H9 (cell line): ENCODE results near the gene CLPTM1L. TPM values are rescaled to one million over a fixed set of nuclear protein-coding genes. Genes with fewer than 3 reads are reported as not detected.

Experiments used
- DNase-seq: peaks from one replicate; pipeline ENCODE4 v3.0.0-alpha.2; 2017
- H2AFZ ChIP-seq: one replicate; pipeline ENCODE4 v1.6.1; 2013; ENCODE audit warnings: mild to moderate bottlenecking, low read length, control low read depth, moderate library complexity
- H2AK5ac ChIP-seq: 2 replicates; pipeline ENCODE4 v1.6.1; 2013; ENCODE audit warnings: low read length, control low read depth, mixed read lengths; ENCODE audit not compliant: insufficient read length
- H2BK120ac ChIP-seq: one replicate; pipeline ENCODE4 v1.6.1; 2013; ENCODE audit warnings: low read depth, mild to moderate bottlenecking, low read length, control low read depth, inconsistent platforms; ENCODE audit not compliant: poor library complexity, severe bottlenecking
- H2BK12ac ChIP-seq: 2 replicates; pipeline ENCODE4 v1.6.1; 2013; ENCODE audit warnings: low read length, control low read depth, mixed read lengths, low read depth; ENCODE audit not compliant: insufficient read length
- H2BK15ac ChIP-seq: 2 replicates; pipeline ENCODE4 v1.6.1; 2013; ENCODE audit warnings: low read depth, low read length, control low read depth
- H2BK20ac ChIP-seq: one replicate; pipeline ENCODE4 v1.6.1; 2013; ENCODE audit warnings: low read depth, mild to moderate bottlenecking, low read length, control low read depth, inconsistent platforms; ENCODE audit not compliant: poor library complexity, severe bottlenecking
- H2BK5ac ChIP-seq: 2 replicates; pipeline ENCODE4 v1.6.1; 2013; ENCODE audit warnings: low read length, control low read depth, mixed read lengths; ENCODE audit not compliant: insufficient read length
- H3K14ac ChIP-seq: 2 replicates; pipeline ENCODE4 v1.6.1; 2013; ENCODE audit warnings: low read length, control low read depth; ENCODE audit not compliant: insufficient read depth
- H3K18ac ChIP-seq: 2 replicates; pipeline ENCODE4 v1.6.1; 2013; ENCODE audit warnings: low read depth, mild to moderate bottlenecking, mixed read lengths, low read length, control low read depth; ENCODE audit not compliant: insufficient read length
- H3K23ac ChIP-seq: 2 replicates; pipeline ENCODE4 v1.6.1; 2013; ENCODE audit warnings: low read length, control low read depth, mixed read lengths, low read depth; ENCODE audit not compliant: insufficient read length
- H3K23me2 ChIP-seq: 2 replicates; pipeline ENCODE4 v1.6.1; 2013; ENCODE audit warnings: low read depth, mild to moderate bottlenecking, mixed read lengths, low read length, control low read depth; ENCODE audit not compliant: insufficient read length, poor library complexity, severe bottlenecking
- H3K27ac ChIP-seq: 2 replicates; pipeline ENCODE4 v1.5.1; 2013; ENCODE audit warnings: low read length, control low read depth, mixed read lengths, low read depth; ENCODE audit not compliant: insufficient read length
- H3K27me3 ChIP-seq: 2 replicates; pipeline ENCODE4 v1.6.1; 2013; ENCODE audit warnings: low read length, control low read depth, inconsistent platforms; ENCODE audit not compliant: insufficient read depth
- H3K4ac ChIP-seq: 2 replicates; pipeline ENCODE4 v1.6.1; 2013; ENCODE audit warnings: low read depth, mild to moderate bottlenecking, control low read depth, inconsistent platforms, low read length, moderate library complexity
- H3K4me1 ChIP-seq: 2 replicates; pipeline ENCODE4 v1.6.1; 2013; ENCODE audit warnings: low read length, control low read depth, inconsistent platforms; ENCODE audit not compliant: insufficient read depth
- H3K4me2 ChIP-seq: 2 replicates; pipeline ENCODE4 v1.6.1; 2013; ENCODE audit warnings: low read length, control low read depth, mixed read lengths; ENCODE audit not compliant: insufficient read length, insufficient read depth
- H3K56ac ChIP-seq: 2 replicates; pipeline ENCODE4 v1.6.1; 2013; ENCODE audit warnings: low read depth, mild to moderate bottlenecking, mixed read lengths, low read length, control low read depth; ENCODE audit not compliant: insufficient read length
- H3K79me1 ChIP-seq: 2 replicates; pipeline ENCODE4 v1.6.1; 2013; ENCODE audit warnings: low read depth, mild to moderate bottlenecking, moderate library complexity, low read length, control low read depth, inconsistent platforms; ENCODE audit not compliant: insufficient read depth, poor library complexity, severe bottlenecking
- H3K79me2 ChIP-seq: 2 replicates; pipeline ENCODE4 v1.6.1; 2013; ENCODE audit warnings: low read length, control low read depth, inconsistent platforms; ENCODE audit not compliant: insufficient read depth
- H3K9ac ChIP-seq: 2 replicates; pipeline ENCODE4 v1.6.1; 2013; ENCODE audit warnings: low read length, control low read depth, mixed read lengths; ENCODE audit not compliant: insufficient read length; ENCODE audit errors: extremely low read depth
- H3K9me3 ChIP-seq: one replicate; pipeline ENCODE4 v1.6.1; 2013; ENCODE audit warnings: low read depth, low read length, inconsistent platforms; ENCODE audit not compliant: control insufficient read depth
- H3T11ph ChIP-seq: one replicate; pipeline ENCODE4 v1.6.1; 2013; ENCODE audit warnings: mild to moderate bottlenecking, low read length, control low read depth, inconsistent platforms
- H4K20me1 ChIP-seq: one replicate; pipeline ENCODE4 v1.6.1; 2013; ENCODE audit not compliant: control insufficient read depth, insufficient read length, insufficient read depth
- H4K5ac ChIP-seq: 2 replicates; pipeline ENCODE4 v1.6.1; 2013; ENCODE audit warnings: low read depth, mild to moderate bottlenecking, mixed read lengths, low read length, control low read depth; ENCODE audit not compliant: insufficient read length
- H4K8ac ChIP-seq: replicated peaks from 2 replicates; pipeline ENCODE4 v1.6.1; 2013; ENCODE audit warnings: low read length, control low read depth, mixed read lengths, low read depth; ENCODE audit not compliant: insufficient read length
- H4K91ac ChIP-seq: 2 replicates; pipeline ENCODE4 v1.6.1; 2013; ENCODE audit warnings: low read depth, mild to moderate bottlenecking, moderate library complexity, mixed read lengths, low read length, control low read depth; ENCODE audit not compliant: insufficient read length
- H3K27ac Mint-ChIP-seq, 3 experiments: 2 replicates in 2 of 3; 3 replicates in 1 of 3; pipeline ENCODE4 v1.8.0; 2020 to 2021; ENCODE audit warnings: mixed read lengths in 3 of 3, mild to moderate bottlenecking in 1 of 3, moderate library complexity in 1 of 3
- H3K27me3 Mint-ChIP-seq: 2 replicates; pipeline ENCODE4 v1.8.0; 2021; ENCODE audit warnings: low read depth, mild to moderate bottlenecking, moderate library complexity, mixed read lengths
- H3K36me3 Mint-ChIP-seq, 3 experiments: 2 replicates in 2 of 3; 3 replicates in 1 of 3; pipeline ENCODE4 v1.8.0; 2020 to 2021; ENCODE audit warnings: low read depth in 3 of 3, mixed read lengths in 3 of 3; ENCODE audit not compliant: insufficient read depth in 1 of 3
- H3K4me1 Mint-ChIP-seq, 2 experiments: 2 replicates each; pipeline ENCODE4 v1.8.0; 2020; ENCODE audit warnings: mixed read lengths in 2 of 2
- H3K4me3 Mint-ChIP-seq, 2 experiments: 2 replicates in 1 of 2; 3 replicates in 1 of 2; pipeline ENCODE4 v1.8.0; 2020 to 2021; ENCODE audit warnings: mild to moderate bottlenecking in 2 of 2, mixed read lengths in 2 of 2, moderate library complexity in 1 of 2
- H3K9me3 Mint-ChIP-seq, 2 experiments: 2 replicates in 1 of 2; 3 replicates in 1 of 2; pipeline ENCODE4 v1.8.0; 2020; ENCODE audit warnings: mild to moderate bottlenecking in 2 of 2, mixed read lengths in 2 of 2, moderate library complexity in 1 of 2
- WGBS: extraction: QIAGEN DNeasy Blood & Tissue Kit; methylation state at CpG from one replicate; pipeline ENCODE4 v1.1.7; 2013; ENCODE audit warnings: missing lambda C conversion rate, low lambda C conversion rate, mixed read lengths; ENCODE audit not compliant: insufficient read length; ENCODE audit errors: extremely low coverage; 5-methylcytosine and 5-hydroxymethylcytosine counted together
- total RNA-seq: library from RNA; stranded (reverse); gene quantifications from 2 replicates; pipeline ENCODE4 v1.2.1, GENCODE V29; 2021
- TF ChIP-seq, protein P1 (sequence below): fragments of 200-600 bp; sonication (generic); conservative IDR thresholded peaks from 3 replicates; pipeline ENCODE4 v1.8.0; 2021; ENCODE audit warnings: antibody characterized with exemption, mild to moderate bottlenecking

Gene CLPTM1L
- total RNA-seq, 1 experiment from 2014 or later, result 108 TPM

GRCh38 chr5:1392801-1393565, 48.1 kb upstream of the CLPTM1L start:
- no peaks in the 10 kb centered on the region for H3K4me1 ChIP-seq
- no peaks in the 10 kb centered on the region for H3K9me3 Mint-ChIP-seq
- no peak overlapping the region; the same call in 1 of the 2 replicates for H3K14ac ChIP-seq
- no peaks in the 10 kb centered on the region for H3K36me3 Mint-ChIP-seq
- DNase-seq, result no peak
- no peak overlapping the region for H3K23ac ChIP-seq
- no peak overlapping the region for H3K9ac ChIP-seq
- H3T11ph ChIP-seq, result no peak overlapping the region
- no peak overlapping the region for H2BK120ac ChIP-seq
- H2AFZ ChIP-seq, result no peak overlapping the region
- no CpG with 5 or more reads among the region's 22 CpGs for WGBS
- H4K8ac ChIP-seq, result no peak overlapping the region
- no peak overlapping the region for H3K18ac ChIP-seq
- no peak overlapping the region for H2BK20ac ChIP-seq
- H3K9me3 ChIP-seq, result no peaks in the 10 kb centered on the region
- no peak overlapping the region for H3K27ac Mint-ChIP-seq
- H2AK5ac ChIP-seq, result no peak overlapping the region
- no peak overlapping the region for H2BK5ac ChIP-seq
- no peaks in the 10 kb centered on the region; the same call in 1 of the 2 replicates for H3K27me3 ChIP-seq
- H3K4ac ChIP-seq, result no peak overlapping the region
- H3K79me1 ChIP-seq, result no peaks in the 10 kb centered on the region
- no peak overlapping the region for H2BK12ac ChIP-seq
- H4K91ac ChIP-seq, result no peak overlapping the region
- no peaks in the 10 kb centered on the region for H3K79me2 ChIP-seq
- H3K4me2 ChIP-seq, result no peak overlapping the region
- TF ChIP-seq, protein P1, sequence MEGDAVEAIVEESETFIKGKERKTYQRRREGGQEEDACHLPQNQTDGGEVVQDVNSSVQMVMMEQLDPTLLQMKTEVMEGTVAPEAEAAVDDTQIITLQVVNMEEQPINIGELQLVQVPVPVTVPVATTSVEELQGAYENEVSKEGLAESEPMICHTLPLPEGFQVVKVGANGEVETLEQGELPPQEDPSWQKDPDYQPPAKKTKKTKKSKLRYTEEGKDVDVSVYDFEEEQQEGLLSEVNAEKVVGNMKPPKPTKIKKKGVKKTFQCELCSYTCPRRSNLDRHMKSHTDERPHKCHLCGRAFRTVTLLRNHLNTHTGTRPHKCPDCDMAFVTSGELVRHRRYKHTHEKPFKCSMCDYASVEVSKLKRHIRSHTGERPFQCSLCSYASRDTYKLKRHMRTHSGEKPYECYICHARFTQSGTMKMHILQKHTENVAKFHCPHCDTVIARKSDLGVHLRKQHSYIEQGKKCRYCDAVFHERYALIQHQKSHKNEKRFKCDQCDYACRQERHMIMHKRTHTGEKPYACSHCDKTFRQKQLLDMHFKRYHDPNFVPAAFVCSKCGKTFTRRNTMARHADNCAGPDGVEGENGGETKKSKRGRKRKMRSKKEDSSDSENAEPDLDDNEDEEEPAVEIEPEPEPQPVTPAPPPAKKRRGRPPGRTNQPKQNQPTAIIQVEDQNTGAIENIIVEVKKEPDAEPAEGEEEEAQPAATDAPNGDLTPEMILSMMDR, result no peak
- peaks cover 63% of the 10 kb centered on the region for H3K27me3 Mint-ChIP-seq
- H3K4me1 Mint-ChIP-seq, result peaks cover 7 to 10% of the 10 kb centered on the region in 2 experiments
- H2BK15ac ChIP-seq, result no peak overlapping the region
- H4K20me1 ChIP-seq, result peaks cover 3% of the 10 kb centered on the region
- no peak overlapping the region for H4K5ac ChIP-seq
- H3K27ac ChIP-seq, result no peak overlapping the region
- no peak overlapping the region for H3K4me3 Mint-ChIP-seq
- H3K56ac ChIP-seq, result no peak overlapping the region
- no peaks in the 10 kb centered on the region for H3K23me2 ChIP-seq
